Mesodermal cell (in vitro differentiated cells): ENCODE results near the gene KRIT1.

Experiments used
- H3K27ac ChIP-seq: 2 replicates; pipeline ENCODE4 v1.7.0; 2013; ENCODE audit warnings: mild to moderate bottlenecking, low read depth, low read length, moderate library complexity; ENCODE audit not compliant: severe bottlenecking
- H3K36me3 ChIP-seq: 2 replicates; pipeline ENCODE4 v1.7.1; 2013; ENCODE audit warnings: mild to moderate bottlenecking, low read length, moderate library complexity; ENCODE audit not compliant: control insufficient read depth, insufficient read depth
- H3K4me1 ChIP-seq: one replicate; pipeline ENCODE4 v1.7.1; 2013; ENCODE audit warnings: mild to moderate bottlenecking, low read length; ENCODE audit not compliant: insufficient read depth, control insufficient read depth, poor library complexity, severe bottlenecking
- H3K4me3 ChIP-seq: 2 replicates; pipeline ENCODE4 v1.7.0; 2013; ENCODE audit warnings: low read length, control low read depth, mild to moderate bottlenecking; ENCODE audit not compliant: insufficient read depth, poor library complexity, severe bottlenecking; ENCODE audit errors: extremely low read depth
- H3K9me3 ChIP-seq: 2 replicates; pipeline ENCODE4 v1.7.1; 2013; ENCODE audit warnings: mild to moderate bottlenecking, low read length, moderate library complexity; ENCODE audit not compliant: control insufficient read depth
- WGBS, 2 experiments: methylation state at CpG; one replicate each; pipeline ENCODE4 v1.1.5; 2013; ENCODE audit warnings: missing lambda C conversion rate in 2 of 2; ENCODE audit not compliant: insufficient coverage in 2 of 2; 5-methylcytosine and 5-hydroxymethylcytosine counted together

Gene KRIT1

DNA sequence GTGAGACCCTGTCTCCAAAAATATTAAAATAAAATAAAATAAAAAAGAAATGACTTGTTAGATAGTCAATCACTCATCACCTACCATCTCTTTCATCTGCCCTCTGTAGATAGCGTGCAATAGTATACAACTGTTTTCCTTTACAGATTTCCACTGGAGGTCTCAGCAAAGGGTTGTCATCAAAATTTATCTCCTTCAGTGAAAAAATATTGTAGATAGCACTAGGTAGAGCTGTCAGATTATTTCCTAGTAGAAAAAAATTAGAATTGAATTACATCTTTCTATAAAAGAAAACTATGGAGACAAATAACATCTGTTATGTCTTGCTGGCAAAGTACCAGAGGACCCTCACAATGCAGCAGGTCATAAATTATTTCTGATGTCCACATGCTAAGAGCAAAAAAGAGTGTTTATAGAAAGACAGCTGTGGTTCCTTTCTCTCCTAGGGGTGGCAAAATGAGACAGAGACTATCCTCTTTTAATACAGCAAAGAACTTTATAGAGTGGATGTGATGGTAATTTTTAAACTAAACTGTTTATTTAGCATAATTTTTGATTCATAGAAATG lies 95.2 kb downstream of the KRIT1 start:
- no peaks in the 10 kb centered on the region for H3K36me3 ChIP-seq
- no peak overlapping the region for H3K4me3 ChIP-seq
- H3K4me1 ChIP-seq, result no peaks in the 10 kb centered on the region
- no peaks in the 10 kb centered on the region for H3K9me3 ChIP-seq
- no CpG with 5 or more reads among the region's 1 CpG for whole genome bisulfite sequencing, 2 experiments
- no peak overlapping the region for H3K27ac ChIP-seq

DNA sequence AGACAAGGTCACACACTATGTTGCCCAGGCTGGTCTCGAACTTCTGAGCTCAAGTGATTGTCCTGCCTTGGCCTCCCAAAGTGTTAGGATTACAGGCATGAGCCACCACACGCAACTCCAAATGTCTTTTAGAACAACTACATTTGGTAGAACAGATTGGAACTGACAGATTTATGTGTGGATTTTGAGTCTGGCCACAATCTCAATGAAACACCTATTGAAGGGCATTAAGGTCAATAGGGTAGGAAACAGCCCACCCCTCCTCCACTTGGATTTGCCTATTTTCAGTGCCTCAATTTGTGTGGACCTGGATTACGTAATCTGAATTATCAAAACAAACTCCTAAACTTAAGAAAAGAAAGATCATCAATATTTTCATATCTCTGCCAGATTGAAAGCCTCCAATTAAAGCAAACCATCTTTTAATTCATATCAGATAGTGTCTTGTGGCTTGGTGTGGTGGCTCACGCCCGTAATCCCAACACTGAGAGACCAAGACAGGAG lies 95.9 kb downstream of the KRIT1 start:
- Histone ChIP-seq H3K9me3 (no peaks in the 10 kb centered on the region), H3K27ac (no peak overlapping the region), H3K36me3 (no peaks in the 10 kb centered on the region), H3K4me3 (no peak overlapping the region), H3K4me1 (no peaks in the 10 kb centered on the region)
- WGBS, 2 experiments, result 80 to 89% methylated on average over 1 to 3 of the region's 5 CpGs
